GM10248 (cell line): ENCODE results near the gene CHAF1A.

Experiments
- CTCF ChIA-PET: fragments of 300-600 bp; sonication (Branson Sonifier 250); formaldehyde crosslinking; extraction: SDS; loops from one replicate; lab custom pipeline; 2021; ENCODE audit warnings: antibody characterized with exemption; lab: Yijun Ruan, JAX
- POLR2A ChIA-PET: fragments of 350-650 bp; sonication (Branson Sonifier 250); formaldehyde crosslinking; extraction: SDS; loops from one replicate; lab custom pipeline; 2020; ENCODE audit warnings: antibody characterized with exemption; lab: Yijun Ruan, JAX
- DNase-seq: peaks from one replicate; pipeline ENCODE4 v3.0.0; 2012; ENCODE audit errors: extremely low spot score
- CTCF ChIP-seq: IDR thresholded peaks from 2 replicates; pipeline ENCODE4 v1.5.1; 2012; ENCODE audit warnings: mild to moderate bottlenecking, low read depth; ENCODE audit errors: extremely low read depth, missing control alignments, control extremely low read depth

Gene CHAF1A

GRCh38 chr19:4436231-4436630 is 33.8 kb downstream of the CHAF1A start:
- ChIA-PET CTCF (interaction anchor here (0.9 to 1.4 kb wide), 2 partner anchors 11 to 13 kb away, joined by 3 read pairs; no protein-coding TSS in a partner anchor), POLR2A (no interaction called here)
- no peak for DNase-seq
- TF ChIP-seq CTCF, result no peak

GRCh38 chr19:4437103-4437502 is 34.7 kb downstream of the CHAF1A start:
- DNase-seq, result no peak
- ChIA-PET CTCF (interaction anchor here (0.9 to 1.6 kb wide), 3 partner anchors 10 to 17 kb away, joined by 3 to 4 read pairs (median 3); no protein-coding TSS in a partner anchor), POLR2A (no interaction called here)
- no peak for TF ChIP-seq CTCF

- CTCF ChIA-PET, result no interaction called here
- no peak for DNase-seq
- TF ChIP-seq CTCF, result no peak
- POLR2A ChIA-PET, result no interaction called here
Observed at GRCh38 chr19:4439243-4439642, 36.8 kb downstream of the CHAF1A start.

- CTCF ChIA-PET, result no interaction called here
- no peak for TF ChIP-seq CTCF
- POLR2A ChIA-PET, result no interaction called here
- DNase-seq, result no peak
Observed at GRCh38 chr19:4441994-4442818, 39.8 kb downstream of the CHAF1A start.

- no peak for TF ChIP-seq CTCF
- DNase-seq, result no peak
- ChIA-PET CTCF (interaction anchor here (1.0 to 2.2 kb wide), 2 partner anchors 13 to 42 kb away, joined by 3 to 8 read pairs; partner anchors contain the start of gene SH3GL1), POLR2A (interaction anchor here (0.6 kb wide), 1 partner anchor 16 kb away, joined by 3 read pairs; no protein-coding TSS in a partner anchor)
Observed at GRCh38 chr19:4442819-4443146, 40.3 kb downstream of the CHAF1A start.

- no peak for DNase-seq
- CTCF ChIA-PET, result interaction anchor here (1.0 to 2.2 kb wide), 3 partner anchors 9 to 43 kb away, joined by 3 to 8 read pairs (median 4); partner anchors contain the start of gene SH3GL1
- TF ChIP-seq CTCF, result no peak
- POLR2A ChIA-PET, result interaction anchor here (0.6 kb wide), 1 partner anchor 16 kb away, joined by 3 read pairs; no protein-coding TSS in a partner anchor
Observed at GRCh38 chr19:4443188-4443587, 40.7 kb downstream of the CHAF1A start.
